Nephron (organoid): ENCODE measurements around the gene RPL9.
"Not testable (repeated sequence)": the region's sequence is repeated elsewhere in the genome, so short reads cannot be mapped to it uniquely, and the experiment has no call there.

ENCODE experiments used
- H3K27ac Mint-ChIP-seq, 3 experiments: 2 replicates each; pipeline ENCODE4 v1.8.0; 2020; ENCODE audit warnings: mixed read lengths in 3 of 3, mild to moderate bottlenecking in 2 of 3, moderate library complexity in 1 of 3
- H3K27me3 Mint-ChIP-seq: 2 replicates; pipeline ENCODE4 v1.8.0; 2021; ENCODE audit warnings: low read depth, mild to moderate bottlenecking, moderate library complexity, mixed read lengths
- H3K36me3 Mint-ChIP-seq: 2 replicates; pipeline ENCODE4 v1.8.0; 2020; ENCODE audit warnings: low read depth, mixed read lengths
- H3K4me1 Mint-ChIP-seq: 2 replicates; pipeline ENCODE4 v1.8.0; 2020; ENCODE audit warnings: mixed read lengths
- H3K4me3 Mint-ChIP-seq, 3 experiments: 2 replicates each; pipeline ENCODE4 v1.8.0; 2020; ENCODE audit warnings: mild to moderate bottlenecking in 3 of 3, mixed read lengths in 3 of 3, moderate library complexity in 2 of 3
- H3K9me3 Mint-ChIP-seq: 2 replicates; pipeline ENCODE4 v1.8.0; 2020; ENCODE audit warnings: mixed read lengths
- TF ChIP-seq, protein P1 (sequence below), 3 experiments: fragments of 200-600 bp; sonication (generic); IDR thresholded peaks; one replicate each; pipeline ENCODE4 v1.5.0; 2021; ENCODE audit warnings: antibody characterized with exemption in 3 of 3; ENCODE audit not compliant: unreplicated experiment in 3 of 3

RPL9 gene

DNA sequence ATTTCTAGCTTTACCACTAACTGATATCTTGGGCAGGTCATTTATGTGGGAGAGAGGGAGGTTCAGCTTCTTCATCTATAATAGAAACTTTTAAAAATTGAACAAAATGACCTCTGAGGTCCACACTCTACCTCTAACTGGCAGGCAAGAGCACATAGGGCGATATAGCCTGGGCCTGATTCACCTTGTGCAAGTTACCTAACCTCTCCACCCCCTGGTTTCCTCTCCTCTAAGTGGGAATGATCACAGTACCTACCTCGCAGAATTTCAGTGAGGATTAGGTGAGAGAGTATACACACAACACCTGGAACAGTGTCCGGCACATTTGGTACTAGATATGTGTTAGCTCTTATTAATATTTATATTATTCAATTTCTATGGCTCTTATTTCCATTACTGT, 36.5 kb downstream of the RPL9 start:
- TF ChIP-seq, protein P1, sequence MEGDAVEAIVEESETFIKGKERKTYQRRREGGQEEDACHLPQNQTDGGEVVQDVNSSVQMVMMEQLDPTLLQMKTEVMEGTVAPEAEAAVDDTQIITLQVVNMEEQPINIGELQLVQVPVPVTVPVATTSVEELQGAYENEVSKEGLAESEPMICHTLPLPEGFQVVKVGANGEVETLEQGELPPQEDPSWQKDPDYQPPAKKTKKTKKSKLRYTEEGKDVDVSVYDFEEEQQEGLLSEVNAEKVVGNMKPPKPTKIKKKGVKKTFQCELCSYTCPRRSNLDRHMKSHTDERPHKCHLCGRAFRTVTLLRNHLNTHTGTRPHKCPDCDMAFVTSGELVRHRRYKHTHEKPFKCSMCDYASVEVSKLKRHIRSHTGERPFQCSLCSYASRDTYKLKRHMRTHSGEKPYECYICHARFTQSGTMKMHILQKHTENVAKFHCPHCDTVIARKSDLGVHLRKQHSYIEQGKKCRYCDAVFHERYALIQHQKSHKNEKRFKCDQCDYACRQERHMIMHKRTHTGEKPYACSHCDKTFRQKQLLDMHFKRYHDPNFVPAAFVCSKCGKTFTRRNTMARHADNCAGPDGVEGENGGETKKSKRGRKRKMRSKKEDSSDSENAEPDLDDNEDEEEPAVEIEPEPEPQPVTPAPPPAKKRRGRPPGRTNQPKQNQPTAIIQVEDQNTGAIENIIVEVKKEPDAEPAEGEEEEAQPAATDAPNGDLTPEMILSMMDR (IDR thresholded peaks at IDR 0.05; ENCODE audit: unreplicated experiment in 3 of 3): no peak
- H3K4me3 Mint-ChIP-seq: no peak overlapping the region
- no peaks in the 10 kb centered on the region for H3K4me1 Mint-ChIP-seq
- H3K27ac Mint-ChIP-seq: no peak overlapping the region
- no peaks in the 10 kb centered on the region for H3K36me3 Mint-ChIP-seq
- no peaks in the 10 kb centered on the region for H3K9me3 Mint-ChIP-seq
- no peaks in the 10 kb centered on the region for H3K27me3 Mint-ChIP-seq

DNA sequence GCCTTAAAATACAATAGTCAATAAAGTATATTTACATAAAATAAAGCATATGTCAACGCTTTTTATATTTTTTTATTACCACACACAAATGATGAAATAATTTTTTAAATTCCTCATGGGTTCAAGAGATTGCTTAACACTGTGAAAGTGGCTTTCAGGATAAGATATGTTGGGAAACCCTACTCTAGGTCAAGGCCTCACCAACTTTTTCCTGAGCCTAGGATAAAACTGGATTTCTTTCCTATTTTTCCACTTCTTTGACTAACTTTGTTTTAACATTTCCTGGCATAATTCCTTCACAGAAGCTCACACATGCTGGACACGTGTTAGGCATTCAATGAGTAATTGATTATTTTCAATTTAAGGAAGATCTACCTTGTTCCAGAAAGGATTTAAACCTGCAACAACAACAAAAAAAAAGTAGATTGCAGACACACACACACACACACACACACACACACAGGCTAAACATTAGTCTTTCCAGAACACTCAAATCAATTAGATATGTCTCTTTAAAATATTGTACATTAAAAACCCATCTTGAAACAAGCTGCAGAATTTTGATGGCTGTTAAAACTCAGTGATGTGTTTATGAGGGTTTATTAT, 42.9 kb downstream of the RPL9 start:
- Mint-ChIP-seq H3K36me3 (no peaks in the 10 kb centered on the region), H3K4me1 (no peaks in the 10 kb centered on the region), H3K9me3 (no peaks in the 10 kb centered on the region), H3K4me3 (no peak overlapping the region), H3K27me3 (no peaks in the 10 kb centered on the region), H3K27ac (no peak overlapping the region)
- TF ChIP-seq, protein P1 (IDR thresholded peaks at IDR 0.05; ENCODE audit: unreplicated experiment in 3 of 3): no peak

DNA sequence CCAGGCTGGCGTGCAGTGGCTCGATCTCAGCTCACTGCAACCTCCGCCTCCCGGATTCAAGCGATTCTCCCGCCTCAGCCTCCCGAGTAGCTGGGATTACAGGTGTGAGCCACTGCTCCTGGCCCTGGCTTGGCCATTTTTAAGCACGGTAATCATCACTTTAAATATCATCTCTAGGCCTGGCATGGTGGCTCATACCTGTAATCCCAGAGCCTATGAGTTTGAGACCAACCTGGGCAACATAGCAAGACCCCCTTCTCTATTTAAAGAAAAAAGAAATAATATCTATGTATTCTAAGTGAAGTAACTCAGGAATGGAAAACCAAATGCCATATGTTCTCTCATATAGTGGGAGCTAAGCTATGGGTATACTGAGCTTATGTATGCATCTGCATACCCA, 47.2 kb downstream of the RPL9 start:
- not testable (repeated sequence) for H3K27ac Mint-ChIP-seq, H3K4me3 Mint-ChIP-seq, H3K9me3 Mint-ChIP-seq, H3K27me3 Mint-ChIP-seq, H3K36me3 Mint-ChIP-seq
- peaks cover 10% of the 10 kb centered on the region for H3K4me1 Mint-ChIP-seq

DNA sequence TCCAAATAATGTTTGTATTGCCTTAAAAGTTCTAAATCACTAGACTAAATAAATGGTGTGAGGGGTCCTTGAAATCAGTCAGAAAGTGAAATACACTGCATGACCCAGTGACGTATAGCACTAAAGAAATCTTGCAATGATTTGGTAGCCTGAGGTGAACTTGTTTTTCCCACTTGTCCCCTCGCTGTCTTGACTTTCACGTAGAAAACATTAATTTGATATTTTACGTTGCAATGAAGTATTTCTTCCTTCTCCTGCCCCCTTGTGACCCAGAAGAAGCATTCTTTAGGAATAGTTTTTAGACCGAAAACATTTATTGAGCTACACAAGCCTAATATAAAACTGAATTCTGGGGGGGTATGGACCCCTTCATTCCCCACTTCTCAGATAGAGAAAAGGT, 48.3 kb downstream of the RPL9 start:
- Mint-ChIP-seq H3K27me3 (no peaks in the 10 kb centered on the region), H3K36me3 (no peaks in the 10 kb centered on the region), H3K27ac (no peak overlapping the region), H3K4me3 (no peak overlapping the region), H3K4me1 (peaks cover 10% of the 10 kb centered on the region), H3K9me3 (no peaks in the 10 kb centered on the region)
- TF ChIP-seq, protein P1 (IDR thresholded peaks at IDR 0.05; ENCODE audit: unreplicated experiment in 3 of 3): no peak

DNA sequence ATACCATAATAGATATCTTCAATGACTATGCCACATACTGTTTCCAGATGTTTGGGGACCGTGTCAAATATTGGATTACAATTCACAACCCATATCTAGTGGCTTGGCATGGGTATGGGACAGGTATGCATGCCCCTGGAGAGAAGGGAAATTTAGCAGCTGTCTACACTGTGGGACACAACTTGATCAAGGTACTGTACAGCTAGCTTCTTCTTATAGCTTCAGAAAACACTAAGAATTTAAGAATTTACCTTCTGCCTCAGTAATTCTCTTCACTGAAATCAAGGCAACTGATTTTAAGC, 51.2 kb downstream of the RPL9 start:
- Mint-ChIP-seq H3K27me3 (no peaks in the 10 kb centered on the region), H3K27ac (no peak overlapping the region), H3K36me3 (no peaks in the 10 kb centered on the region), H3K4me3 (no peak overlapping the region), H3K4me1 (peaks cover 10% of the 10 kb centered on the region), H3K9me3 (no peaks in the 10 kb centered on the region)
- TF ChIP-seq, protein P1 (IDR thresholded peaks at IDR 0.05; ENCODE audit: unreplicated experiment in 3 of 3): no peak

DNA sequence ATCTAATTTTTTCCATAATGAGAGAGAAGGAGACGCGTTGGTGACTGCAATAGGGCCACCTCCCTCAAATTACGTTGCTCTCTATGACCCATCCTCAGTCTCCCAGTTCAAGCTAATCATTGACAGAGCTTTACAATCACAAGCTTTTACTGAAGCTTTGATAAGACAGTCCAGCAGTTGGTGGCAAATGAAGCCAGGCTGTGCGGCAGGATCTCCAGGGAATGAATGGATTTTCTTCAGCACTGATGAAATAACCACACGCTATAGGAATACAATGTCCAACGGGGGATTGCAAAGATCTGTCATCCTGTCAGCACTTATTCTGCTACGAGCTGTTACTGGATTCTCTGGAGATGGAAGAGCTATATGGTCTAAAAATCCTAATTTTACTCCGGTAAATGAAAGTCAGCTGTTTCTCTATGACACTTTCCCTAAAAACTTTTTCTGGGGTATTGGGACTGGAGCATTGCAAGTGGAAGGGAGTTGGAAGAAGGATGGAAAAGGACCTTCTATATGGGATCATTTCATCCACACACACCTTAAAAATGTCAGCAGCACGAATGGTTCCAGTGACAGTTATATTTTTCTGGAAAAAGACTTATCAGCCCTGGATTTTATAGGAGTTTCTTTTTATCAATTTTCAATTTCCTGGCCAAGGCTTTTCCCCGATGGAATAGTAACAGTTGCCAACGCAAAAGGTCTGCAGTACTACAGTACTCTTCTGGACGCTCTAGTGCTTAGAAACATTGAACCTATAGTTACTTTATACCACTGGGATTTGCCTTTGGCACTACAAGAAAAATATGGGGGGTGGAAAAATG, 51.7 kb downstream of the RPL9 start, which contains the start of gene KLB:
Gene KLB (plus strand): TSS at position 168 of the 821 bp plus-strand sequence. CDS start 20 bp downstream, at position 188.
- Mint-ChIP-seq H3K27ac (no peak within 1 kb of the TSS), H3K27me3 (no peaks in the 10 kb centered on the region), H3K4me3 (no peak within 1 kb of the TSS), H3K9me3 (no peaks in the 10 kb centered on the region), H3K4me1 (peaks cover 10% of the 10 kb centered on the region), H3K36me3 (no peaks in the 10 kb centered on the region)
- TF ChIP-seq, protein P1 (IDR thresholded peaks at IDR 0.05; ENCODE audit: unreplicated experiment in 3 of 3): no peak
